SK-N-SH (cell line): Measurements from ENCODE around the gene TBK1. TPM values are rescaled to one million over a fixed set of nuclear protein-coding genes. Genes with fewer than 3 reads are reported as not detected.
"Not testable (repeated sequence)": the region's sequence is repeated elsewhere in the genome, so short reads cannot be mapped to it uniquely, and the experiment has no call there.

Source experiments
- CTCF ChIA-PET: fragments of 300-600, 350-600 bp; formaldehyde crosslinking; extraction: SDS; loops from one replicate; lab custom pipeline; 2021; lab: Yijun Ruan, JAX
- POLR2A ChIA-PET: fragments of 350-600 bp; sonication (Branson Sonifier 250); formaldehyde crosslinking; extraction: SDS; loops from one replicate; lab custom pipeline; 2020; ENCODE audit warnings: antibody characterized with exemption, inconsistent platforms; lab: Yijun Ruan, JAX
- DNase-seq: peaks from one replicate; pipeline ENCODE4 v3.0.0; 2012
- H2AFZ ChIP-seq: fragments of 200-600 bp; sonication (generic); 2 replicates; pipeline ENCODE4 v1.8.1; 2016; ENCODE audit warnings: antibody characterized with exemption, mild to moderate bottlenecking, low read depth
- H3F3A ChIP-seq: fragments of 200-600 bp; sonication (generic); replicated peaks from 2 replicates; pipeline ENCODE3; 2016; ENCODE audit warnings: antibody characterized with exemption, mild to moderate bottlenecking; ENCODE audit not compliant: insufficient read depth
- H3K27ac ChIP-seq, 2 experiments: fragments of 200-500 bp in 1 of 2; fragments of 200-600 bp in 1 of 2; sonication (Bioruptor generic) in 1 of 2; sonication (generic), shearing (Covaris generic) in 1 of 2; 2 replicates each; pipeline versions ENCODE4 v1.5.1 to v1.6.1; 2014 to 2016; ENCODE audit warnings: low read depth in 2 of 2, inconsistent platforms in 1 of 2, low read length in 1 of 2, mild to moderate bottlenecking in 1 of 2, mixed read lengths in 1 of 2
- H3K27me3 ChIP-seq: fragments of 200-600 bp; sonication (generic), shearing (Covaris generic); 2 replicates; pipeline ENCODE4 v1.6.1; 2016; ENCODE audit warnings: mixed run types; ENCODE audit not compliant: insufficient read depth
- H3K36me3 ChIP-seq, 2 experiments: fragments of 200-500 bp in 1 of 2; fragments of 200-600 bp in 1 of 2; sonication (Bioruptor generic) in 1 of 2; sonication (generic) in 1 of 2; replicated peaks in 1 of 2; 2 replicates each; pipeline versions ENCODE3 to v1.5.1; 2014 to 2016; ENCODE audit warnings: low read length in 1 of 2, mild to moderate bottlenecking in 1 of 2; ENCODE audit not compliant: insufficient read depth in 2 of 2, control insufficient read depth in 1 of 2
- H3K4me1 ChIP-seq, 2 experiments: fragments of 200-500 bp in 1 of 2; fragments of 200-600 bp in 1 of 2; sonication (Bioruptor generic) in 1 of 2; sonication (generic), shearing (Covaris generic) in 1 of 2; 2 replicates each; pipeline versions ENCODE4 v1.5.1 to v1.6.1; 2014 to 2016; ENCODE audit warnings: low read depth in 1 of 2, low read length in 1 of 2, mixed run types in 1 of 2; ENCODE audit not compliant: insufficient read depth in 2 of 2, control insufficient read depth in 1 of 2
- H3K4me2 ChIP-seq: fragments of 200-600 bp; sonication (generic), shearing (Covaris generic); 2 replicates; pipeline ENCODE4 v1.6.1; 2017; ENCODE audit warnings: mixed run types
- H3K4me3 ChIP-seq, 2 experiments: fragments of 200-500 bp in 1 of 2; fragments of 200-600 bp in 1 of 2; sonication (Bioruptor generic) in 1 of 2; sonication (generic), shearing (Covaris generic) in 1 of 2; 2 replicates each; pipeline versions ENCODE4 v1.5.1 to v1.8.1; 2014 to 2016; ENCODE audit warnings: low read depth in 2 of 2, inconsistent platforms in 1 of 2, low read length in 1 of 2, mild to moderate bottlenecking in 1 of 2, mixed read lengths in 1 of 2, moderate library complexity in 1 of 2
- H3K79me2 ChIP-seq: fragments of 200-600 bp; sonication (generic); 2 replicates; pipeline ENCODE4 v1.8.1; 2017; ENCODE audit warnings: mild to moderate bottlenecking; ENCODE audit not compliant: insufficient read depth
- H3K9ac ChIP-seq: fragments of 200-600 bp; sonication (generic); 2 replicates; pipeline ENCODE4 v1.6.1; 2017; ENCODE audit warnings: mixed run types
- H3K9me2 ChIP-seq: fragments of 200-600 bp; sonication (generic); 2 replicates; pipeline ENCODE4 v1.6.1; 2017; ENCODE audit warnings: mixed run types
- H3K9me3 ChIP-seq: fragments of 200-600 bp; sonication (generic); 2 replicates; pipeline ENCODE4 v1.6.1; 2017; ENCODE audit warnings: mixed run types, mild to moderate bottlenecking, moderate library complexity
- H4K20me1 ChIP-seq: fragments of 200-600 bp; sonication (generic); 2 replicates; pipeline ENCODE4 v1.6.1; 2017; ENCODE audit warnings: mild to moderate bottlenecking, mixed run types; ENCODE audit not compliant: insufficient read depth
- ELF1 ChIP-seq: IDR thresholded peaks from 2 replicates; pipeline ENCODE4 v1.4.0; 2012
- EP300 ChIP-seq, 2 experiments: IDR thresholded peaks; 2 replicates each; pipeline versions ENCODE4 v1.4.0 to v1.6.1; 2012; ENCODE audit warnings: borderline replicate concordance in 1 of 2, low read depth in 1 of 2, low read length in 1 of 2
- FOSL2 ChIP-seq: IDR thresholded peaks from 2 replicates; pipeline ENCODE4 v1.4.0; 2012; ENCODE audit warnings: low read depth, mild to moderate bottlenecking, moderate library complexity, borderline replicate concordance
- FOXM1 ChIP-seq: IDR thresholded peaks from 2 replicates; pipeline ENCODE4 v1.4.0; 2012; ENCODE audit warnings: low read depth, mild to moderate bottlenecking
- IRF3 ChIP-seq: fragments of 150-350 bp; IDR thresholded peaks from 2 replicates; pipeline ENCODE4 v1.6.1; 2016; ENCODE audit warnings: mild to moderate bottlenecking, low read depth, low read length
- JUND ChIP-seq: IDR thresholded peaks from 2 replicates; pipeline ENCODE4 v1.4.0; 2012
- PBX3 ChIP-seq: IDR thresholded peaks from 2 replicates; pipeline ENCODE4; 2012
- SIN3A ChIP-seq: IDR thresholded peaks from 2 replicates; pipeline ENCODE4 v1.6.1; 2012; ENCODE audit warnings: low read depth, mild to moderate bottlenecking, low read length, moderate library complexity, borderline replicate concordance
- TCF12 ChIP-seq: IDR thresholded peaks from 2 replicates; pipeline ENCODE4 v1.4.0; 2012
- WGBS: methylation state at CpG from one replicate; pipeline ENCODE4 v1.1.6; 2017; ENCODE audit warnings: low lambda C conversion rate; 5-methylcytosine and 5-hydroxymethylcytosine counted together
- polyA plus RNA-seq, 3 experiments: library from polyadenylated mRNA; depleted of rRNA; stranded (reverse); fragments of >200 nt; gene quantifications; 2 replicates each; pipeline ENCODE4 v1.2.3, GENCODE V29; 2012

Gene TBK1
- polyA plus RNA-seq, 1 of the 3 experiments (the other 2 are of a cell fraction) = 8.2 TPM

- POLR2A ChIA-PET, H3K9me3 ChIP-seq, H3K9ac ChIP-seq, H3K27ac ChIP-seq, H3K4me2 ChIP-seq, H3K4me3 ChIP-seq, H3K36me3 ChIP-seq, H3K27me3 ChIP-seq, DNase-seq, H3K9me2 ChIP-seq, H3F3A ChIP-seq, H2AFZ ChIP-seq, H3K79me2 ChIP-seq, H4K20me1 ChIP-seq: not testable (repeated sequence)
- CTCF ChIA-PET = interaction anchor here (0.6 to 1.2 kb wide), 3 partner anchors 19 to 90 kb away, joined by 3 to 5 read pairs (median 3); no protein-coding TSS in a partner anchor
- TF ChIP-seq JUND = peak; percentile 49
- TF ChIP-seq TCF12 = peak; percentile 76
- TF ChIP-seq EP300 (IDR thresholded peaks at IDR 0.05; ENCODE audit: borderline replicate concordance in 1 of 2, low read depth in 1 of 2, low read length in 1 of 2) = peak in 1 of 2 experiments; percentile 16; a peak in 1 of 4 replicates
- TF ChIP-seq FOSL2 = peak; percentile 50; the same call in 1 of the 2 replicates
- peak; percentile 81 for TF ChIP-seq ELF1
- TF ChIP-seq PBX3 = peak; percentile 20; the same call in 1 of the 2 replicates
- WGBS = 75% methylated on average over 11 of the region's 11 CpGs
- peaks cover 8 to 14% of the 10 kb centered on the region in 2 experiments; a peak in 2 of 4 replicates for H3K4me1 ChIP-seq
Measured at GRCh38 chr12:64523565-64524444, 71.9 kb downstream of the TBK1 start.

DNA sequence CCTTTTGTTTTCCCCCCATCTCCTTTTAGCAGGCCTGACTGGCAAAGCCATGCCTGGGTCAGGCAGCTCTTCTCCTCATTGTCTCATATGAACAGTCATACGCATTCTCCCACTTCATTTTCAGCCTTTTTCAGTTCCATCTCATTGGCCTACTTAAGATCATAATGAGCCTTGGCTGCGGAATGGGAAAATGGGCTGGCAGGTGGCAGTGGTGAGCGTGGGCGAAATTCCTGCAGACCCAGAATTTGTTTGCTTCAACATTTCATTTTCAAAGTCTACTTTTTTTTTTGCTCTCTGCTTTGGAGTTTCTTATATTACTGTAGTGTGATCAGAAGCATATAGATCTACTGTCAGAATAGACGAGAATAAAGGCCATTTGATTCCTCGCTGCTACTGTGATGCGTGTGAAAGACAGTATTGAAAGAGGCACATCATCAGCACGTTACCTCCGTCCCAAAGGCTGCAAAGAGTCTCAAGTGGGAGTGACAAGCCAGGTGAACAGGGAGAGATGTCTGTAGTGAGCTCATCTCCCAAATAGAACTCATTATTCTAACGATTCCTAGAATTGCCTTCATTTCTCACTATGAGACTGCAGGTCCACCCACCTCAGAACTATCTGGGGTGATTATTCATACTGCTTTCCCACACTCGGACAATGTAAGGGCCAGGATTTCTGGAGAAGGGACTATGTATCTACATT is 73.7 kb downstream of the TBK1 start:
- TF ChIP-seq IRF3 (no peak), EP300 (IDR thresholded peaks at IDR 0.05; ENCODE audit: borderline replicate concordance in 1 of 2, low read depth in 1 of 2, low read length in 1 of 2) (no peak), SIN3A (no peak), FOXM1 (no peak), JUND (no peak)
- Histone ChIP-seq H4K20me1 (no peaks in the 10 kb centered on the region), H3K9ac (no peak overlapping the region), H3K4me2 (no peak overlapping the region), H3K9me3 (no peaks in the 10 kb centered on the region), H3K27me3 (no peaks in the 10 kb centered on the region), H3K4me1 (peaks cover 9 to 14% of the 10 kb centered on the region in 2 experiments; a peak in 2 of 4 replicates), H3K9me2 (no peaks in the 10 kb centered on the region), H3F3A (no peaks in the 10 kb centered on the region), H3K27ac (no peak overlapping the region), H3K4me3 (no peak overlapping the region), H3K36me3 (no peaks in the 10 kb centered on the region), H3K79me2 (no peaks in the 10 kb centered on the region), H2AFZ (no peak overlapping the region)
- 91% methylated on average over 11 of the region's 11 CpGs for WGBS
- POLR2A ChIA-PET = no interaction called here
- DNase-seq = no peak
- CTCF ChIA-PET = interaction anchor here (0.6 to 1.2 kb wide), 2 partner anchors 24 kb away, joined by 3 to 4 read pairs; no protein-coding TSS in a partner anchor
